HG03558 (cell line): ENCODE results near the gene EEF1AKMT3.
"Not testable (repeated sequence)": the region's sequence is repeated elsewhere in the genome, so short reads cannot be mapped to it uniquely, and the experiment has no call there.

Experiments used
- ATAC-seq: cut with Tn5 transposase; IDR thresholded peaks from one replicate; pipeline ENCODE4 v1.9.1; 2021; ENCODE audit warnings: moderate number of reproducible peaks; ENCODE audit not compliant: unreplicated experiment; ENCODE audit errors: extremely low read depth

The EEF1AKMT3 gene

GRCh38 chr12:57813111-57813970, 40.9 kb downstream of the EEF1AKMT3 start:
- no peak for ATAC-seq

- ATAC-seq = no peak
Measured at GRCh38 chr12:57813971-57814772, 41.8 kb downstream of the EEF1AKMT3 start.

DNA sequence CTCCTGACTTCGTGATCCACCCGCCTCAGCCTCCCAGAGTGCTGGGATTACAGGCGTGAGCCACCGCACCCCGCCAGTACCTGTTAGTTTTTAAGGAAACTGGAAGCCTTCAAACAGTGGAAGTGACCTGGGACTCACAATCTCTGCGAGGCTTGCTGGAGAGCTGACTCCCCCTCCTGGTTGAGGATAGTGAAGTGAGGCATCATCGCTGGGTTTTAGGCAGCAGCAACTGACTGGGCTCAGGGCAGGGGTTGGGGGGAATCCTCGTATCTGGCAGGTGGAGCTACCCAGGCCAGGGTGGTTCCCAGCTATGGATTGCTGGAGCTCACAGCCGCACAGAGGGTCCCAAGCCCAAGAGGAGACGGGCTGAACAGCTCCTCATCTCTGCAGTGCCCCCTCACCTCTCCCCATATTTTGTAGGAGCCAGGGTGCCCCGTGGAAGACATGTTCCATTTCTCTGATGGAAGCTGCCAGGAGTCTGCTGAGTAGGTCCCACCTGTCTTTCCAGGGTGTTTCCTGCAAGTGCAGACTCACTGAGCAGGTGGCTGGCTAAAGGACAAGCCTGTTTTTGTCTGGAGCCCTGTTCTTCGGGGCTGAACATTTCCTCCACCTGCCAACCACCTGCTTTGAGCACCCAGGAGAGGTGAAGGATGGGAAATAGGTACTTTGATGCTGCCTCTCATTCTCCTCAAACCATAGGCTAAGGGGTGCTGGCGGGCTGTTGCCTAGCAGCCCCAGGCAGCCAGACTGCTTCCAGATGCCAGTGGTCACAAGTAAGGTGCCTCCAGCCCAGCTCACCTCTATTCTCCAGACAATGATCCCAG, 43.0 kb downstream of the EEF1AKMT3 start:
- ATAC-seq = no peak

GRCh38 chr12:57816001-57816854, 43.8 kb downstream of the EEF1AKMT3 start:
- no peak for ATAC-seq

DNA sequence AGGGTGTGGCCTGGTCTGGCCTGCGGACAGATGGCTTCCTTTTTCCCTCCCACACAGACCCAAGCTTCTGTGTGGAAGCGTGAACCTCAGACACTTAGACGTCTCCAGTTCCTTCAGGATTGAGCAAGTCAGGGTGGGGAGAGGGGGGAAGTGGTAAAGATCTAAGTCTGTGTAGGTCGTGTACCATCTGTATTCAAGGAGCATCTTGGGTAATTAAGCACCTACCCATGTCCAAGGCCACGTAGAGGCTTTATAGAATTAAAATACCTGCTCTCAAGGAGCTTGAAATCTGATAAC, 44.4 kb downstream of the EEF1AKMT3 start:
- ATAC-seq = no peak

DNA sequence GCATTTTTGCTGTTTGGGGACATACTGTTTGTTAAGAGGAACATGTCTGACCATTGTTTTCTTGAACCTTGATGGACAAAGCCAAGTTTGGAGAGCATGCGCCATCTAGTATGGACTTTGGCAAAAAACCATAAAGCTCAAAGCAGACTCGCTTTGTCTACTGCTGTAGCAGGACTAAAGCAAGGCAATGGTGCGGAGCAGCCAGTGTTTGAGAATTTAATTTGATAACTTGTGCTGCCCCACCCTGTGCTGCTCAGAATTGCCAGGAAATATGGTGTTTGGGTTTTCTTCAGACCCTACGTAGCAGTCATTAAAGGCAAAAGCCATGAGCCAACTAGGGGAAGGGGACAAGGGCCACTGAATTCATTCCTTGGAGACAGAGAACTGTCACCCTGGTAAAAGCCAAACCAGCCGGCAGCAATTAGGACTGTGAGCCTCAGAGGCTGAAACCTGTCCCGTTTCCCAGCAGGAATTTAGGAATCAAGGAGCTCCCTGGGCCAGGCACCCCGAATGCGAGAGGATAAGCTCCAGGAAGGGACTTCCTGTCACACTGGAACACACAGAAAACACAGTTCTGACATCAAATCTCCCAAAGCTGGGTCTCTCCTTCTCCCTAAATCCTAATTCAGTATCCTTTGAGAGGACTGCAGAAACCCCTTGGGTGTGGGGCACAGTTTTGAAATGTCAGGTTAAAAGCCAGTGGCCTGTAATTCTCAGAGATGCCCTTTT, 45.0 kb downstream of the EEF1AKMT3 start:
- ATAC-seq = no peak

DNA sequence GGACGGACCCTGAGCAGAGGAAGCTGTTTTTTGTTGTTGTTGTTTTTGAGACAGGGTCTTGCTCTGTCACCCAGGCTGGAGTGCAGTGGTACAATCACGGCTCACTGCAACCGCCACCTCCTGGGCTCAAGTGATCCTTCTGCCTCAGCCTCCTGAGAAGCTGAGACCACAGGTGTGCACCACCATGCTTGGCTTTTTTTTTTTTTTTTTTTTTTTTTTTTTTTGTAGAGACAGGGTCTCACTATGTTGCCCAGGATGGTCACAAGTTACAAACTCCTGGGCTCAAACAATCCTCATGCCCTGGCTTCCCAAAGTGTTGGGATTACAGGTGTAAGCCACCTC, 45.5 kb downstream of the EEF1AKMT3 start:
- not testable (repeated sequence) for ATAC-seq

GRCh38 chr12:57820119-57820518, 47.7 kb downstream of the EEF1AKMT3 start:
- ATAC-seq = not testable (repeated sequence)

GRCh38 chr12:57821015-57821414, 48.6 kb downstream of the EEF1AKMT3 start:
- ATAC-seq = not testable (repeated sequence)

GRCh38 chr12:57821474-57822214, 49.2 kb downstream of the EEF1AKMT3 start:
- ATAC-seq = no peak

DNA sequence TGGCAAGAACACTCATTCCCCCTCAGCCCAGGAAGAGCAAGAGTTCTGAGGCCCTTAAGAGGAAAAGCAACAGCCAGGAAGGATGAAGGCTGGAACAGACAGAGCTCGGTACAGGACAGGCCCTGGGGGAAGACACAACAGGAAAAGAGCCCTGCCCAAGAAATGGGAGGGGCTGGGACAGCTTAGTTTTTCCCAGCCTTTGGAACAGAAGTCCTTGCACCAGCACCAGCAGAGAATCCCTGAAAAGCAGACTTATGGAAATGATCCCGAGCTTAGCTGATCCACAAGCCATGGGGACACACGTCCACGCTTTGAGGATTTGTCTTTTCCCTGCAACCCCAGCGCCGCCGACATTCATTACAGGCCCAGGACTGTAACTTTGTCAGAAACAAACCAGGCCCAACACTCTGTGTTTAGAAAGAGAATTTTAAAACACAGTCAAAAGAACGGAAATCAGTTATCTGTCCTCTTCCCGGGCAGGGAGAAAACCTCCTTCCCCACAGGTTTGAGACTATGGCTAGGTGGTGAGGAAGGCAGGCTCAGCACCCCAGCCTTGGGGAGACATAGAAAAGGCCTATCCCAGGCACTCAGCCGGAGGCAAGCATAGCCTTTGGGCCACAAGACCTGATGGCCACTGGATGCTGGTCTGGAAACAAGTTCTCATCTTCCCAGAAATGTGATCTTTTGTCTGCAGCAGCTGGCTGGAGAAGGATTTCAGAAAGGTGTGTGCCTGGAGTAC, 50.1 kb downstream of the EEF1AKMT3 start:
- no peak for ATAC-seq

GRCh38 chr12:57823131-57823907, 50.9 kb downstream of the EEF1AKMT3 start:
- no peak for ATAC-seq

DNA sequence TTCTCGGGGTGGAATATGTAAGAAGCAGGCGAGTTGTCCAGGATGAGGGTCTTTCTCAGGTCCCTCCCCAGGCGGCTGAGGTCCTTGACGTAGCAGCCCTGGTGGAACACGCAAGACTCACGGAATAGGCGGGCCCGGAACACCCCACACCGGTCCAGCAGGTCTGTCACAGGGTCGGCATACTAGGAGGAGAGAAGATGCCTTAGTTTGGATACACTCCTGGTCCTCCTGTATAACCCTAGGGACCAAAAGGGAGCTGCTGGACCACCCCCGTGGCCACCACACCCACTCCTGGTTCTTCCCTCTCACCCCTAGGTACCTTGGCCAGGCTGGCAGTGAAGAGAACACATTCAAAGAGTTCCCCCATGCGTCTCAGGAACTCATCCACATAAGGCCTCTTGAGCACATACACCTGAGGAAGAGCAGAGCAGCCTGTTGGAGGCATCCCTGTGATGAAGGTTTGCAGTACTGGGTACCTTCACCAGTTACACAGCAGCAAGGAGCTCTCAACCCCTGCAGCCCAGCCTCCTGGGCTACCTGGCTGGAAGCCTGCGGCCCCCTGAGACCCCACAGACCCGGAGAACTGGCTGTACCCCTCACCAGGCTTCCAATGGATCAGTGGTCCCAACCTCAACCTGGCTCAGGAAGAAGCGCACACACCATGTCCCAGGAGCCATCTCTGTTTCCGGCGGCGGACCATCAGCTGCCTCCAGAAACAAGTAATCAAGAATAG, 51.7 kb downstream of the EEF1AKMT3 start:
- no peak for ATAC-seq

DNA sequence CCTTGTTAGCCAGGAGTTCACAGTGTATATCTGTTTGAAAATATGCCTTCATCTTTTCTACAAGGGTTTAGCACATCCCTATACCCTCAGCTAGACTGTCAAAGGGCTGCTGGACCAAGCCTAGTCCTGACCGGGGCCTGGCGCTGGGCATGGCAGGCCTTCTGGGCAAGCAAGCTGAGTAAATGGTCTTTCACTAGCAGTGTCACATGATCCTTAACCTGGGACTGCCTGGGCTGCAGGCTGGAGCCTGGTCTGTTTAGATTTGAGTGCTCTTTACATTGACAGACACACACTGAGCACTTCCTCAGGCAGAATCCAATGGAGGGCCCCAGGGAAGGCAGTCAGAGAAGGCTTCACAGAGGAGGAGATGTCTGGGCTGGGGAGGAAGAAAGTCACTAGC, 53.0 kb downstream of the EEF1AKMT3 start:
- no peak for ATAC-seq

GRCh38 chr12:57826400-57826799, 54.0 kb downstream of the EEF1AKMT3 start:
- ATAC-seq = no peak

DNA sequence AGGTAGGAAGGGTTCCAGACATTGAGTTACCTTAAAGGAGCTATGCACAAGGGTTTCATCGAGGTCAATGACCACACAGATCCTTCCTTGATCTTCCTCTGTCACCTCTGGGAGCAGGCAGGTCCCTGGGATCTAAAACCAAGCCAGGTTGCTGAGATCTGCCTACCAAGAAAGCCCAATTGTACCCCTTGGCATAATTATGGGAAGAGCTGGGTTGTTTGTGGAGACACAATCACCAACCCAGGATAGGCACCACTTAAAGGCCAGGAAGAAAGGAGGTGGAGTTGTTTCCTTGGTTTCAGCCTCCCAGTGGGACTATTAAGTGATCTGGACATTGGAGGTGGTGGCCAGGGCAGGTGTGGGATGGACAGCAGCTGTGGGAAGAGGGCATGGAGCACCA, 54.6 kb downstream of the EEF1AKMT3 start:
- no peak for ATAC-seq
